C4-2B (cell line): Measurements from ENCODE around the gene SCFD2.

Source experiments
- ZFX ChIP-seq: fragments of 450-650 bp; IDR thresholded peaks from 2 replicates; pipeline ENCODE4 v1.6.1; 2017
- TF ChIP-seq, protein P1 (sequence below): fragments of 450-650 bp; conservative IDR thresholded peaks from 2 replicates; pipeline ENCODE4 v1.5.1; 2017; ENCODE audit warnings: mild to moderate bottlenecking

GRCh38 chr4:53128231-53128630 is 237.6 kb downstream of the SCFD2 start:
- TF ChIP-seq, protein P1, sequence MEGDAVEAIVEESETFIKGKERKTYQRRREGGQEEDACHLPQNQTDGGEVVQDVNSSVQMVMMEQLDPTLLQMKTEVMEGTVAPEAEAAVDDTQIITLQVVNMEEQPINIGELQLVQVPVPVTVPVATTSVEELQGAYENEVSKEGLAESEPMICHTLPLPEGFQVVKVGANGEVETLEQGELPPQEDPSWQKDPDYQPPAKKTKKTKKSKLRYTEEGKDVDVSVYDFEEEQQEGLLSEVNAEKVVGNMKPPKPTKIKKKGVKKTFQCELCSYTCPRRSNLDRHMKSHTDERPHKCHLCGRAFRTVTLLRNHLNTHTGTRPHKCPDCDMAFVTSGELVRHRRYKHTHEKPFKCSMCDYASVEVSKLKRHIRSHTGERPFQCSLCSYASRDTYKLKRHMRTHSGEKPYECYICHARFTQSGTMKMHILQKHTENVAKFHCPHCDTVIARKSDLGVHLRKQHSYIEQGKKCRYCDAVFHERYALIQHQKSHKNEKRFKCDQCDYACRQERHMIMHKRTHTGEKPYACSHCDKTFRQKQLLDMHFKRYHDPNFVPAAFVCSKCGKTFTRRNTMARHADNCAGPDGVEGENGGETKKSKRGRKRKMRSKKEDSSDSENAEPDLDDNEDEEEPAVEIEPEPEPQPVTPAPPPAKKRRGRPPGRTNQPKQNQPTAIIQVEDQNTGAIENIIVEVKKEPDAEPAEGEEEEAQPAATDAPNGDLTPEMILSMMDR: no peak
- no peak for TF ChIP-seq ZFX
